Measurements from ENCODE around the gene AKAP1.

Gene AKAP1

DNA sequence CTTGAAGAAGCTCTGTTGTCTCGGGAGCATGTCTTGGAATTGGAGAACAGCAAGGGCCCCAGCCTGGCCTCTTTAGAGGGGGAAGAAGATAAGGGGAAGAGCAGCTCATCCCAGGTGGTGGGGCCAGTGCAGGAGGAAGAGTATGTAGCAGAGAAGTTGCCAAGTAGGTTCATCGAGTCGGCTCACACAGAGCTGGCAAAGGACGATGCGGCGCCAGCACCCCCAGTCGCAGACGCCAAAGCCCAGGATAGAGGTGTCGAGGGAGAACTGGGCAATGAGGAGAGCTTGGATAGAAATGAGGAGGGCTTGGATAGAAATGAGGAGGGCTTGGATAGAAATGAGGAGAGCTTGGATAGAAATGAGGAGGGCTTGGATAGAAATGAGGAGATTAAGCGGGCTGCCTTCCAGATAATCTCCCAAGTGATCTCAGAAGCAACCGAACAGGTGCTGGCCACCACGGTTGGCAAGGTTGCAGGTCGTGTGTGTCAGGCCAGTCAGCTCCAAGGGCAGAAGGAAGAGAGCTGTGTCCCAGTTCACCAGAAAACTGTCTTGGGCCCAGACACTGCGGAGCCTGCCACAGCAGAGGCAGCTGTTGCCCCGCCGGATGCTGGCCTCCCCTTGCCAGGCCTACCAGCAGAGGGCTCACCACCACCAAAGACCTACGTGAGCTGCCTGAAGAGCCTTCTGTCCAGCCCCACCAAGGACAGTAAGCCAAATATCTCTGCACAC, 21.2 kb downstream of the AKAP1 start:
- peak; percentile 13 for DNase-seq (ENCODE audit: low read depth)

DNA sequence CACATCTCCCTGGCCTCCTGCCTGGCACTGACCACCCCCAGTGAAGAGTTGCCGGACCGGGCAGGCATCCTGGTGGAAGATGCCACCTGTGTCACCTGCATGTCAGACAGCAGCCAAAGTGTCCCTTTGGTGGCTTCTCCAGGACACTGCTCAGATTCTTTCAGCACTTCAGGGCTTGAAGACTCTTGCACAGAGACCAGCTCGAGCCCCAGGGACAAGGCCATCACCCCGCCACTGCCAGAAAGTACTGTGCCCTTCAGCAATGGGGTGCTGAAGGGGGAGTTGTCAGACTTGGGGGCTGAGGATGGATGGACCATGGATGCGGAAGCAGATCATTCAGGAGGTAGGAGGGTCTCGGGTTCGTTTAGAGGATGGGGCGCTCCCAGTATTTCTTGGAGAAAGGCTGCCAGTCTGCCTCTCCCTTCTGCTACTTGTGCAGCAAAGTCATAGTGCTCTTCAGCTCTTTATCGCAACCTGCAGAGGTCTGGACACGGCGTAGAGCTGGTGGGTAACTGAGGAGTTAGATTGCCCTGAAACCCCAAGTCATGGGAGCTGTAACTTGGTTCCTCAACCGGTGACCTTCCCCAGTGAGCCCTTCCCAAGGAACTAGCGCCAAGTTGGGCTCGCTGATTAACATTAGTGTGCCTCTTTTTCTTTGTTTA, 21.9 kb downstream of the AKAP1 start:
- DNase-seq (ENCODE audit: low read depth) = no peak

DNA sequence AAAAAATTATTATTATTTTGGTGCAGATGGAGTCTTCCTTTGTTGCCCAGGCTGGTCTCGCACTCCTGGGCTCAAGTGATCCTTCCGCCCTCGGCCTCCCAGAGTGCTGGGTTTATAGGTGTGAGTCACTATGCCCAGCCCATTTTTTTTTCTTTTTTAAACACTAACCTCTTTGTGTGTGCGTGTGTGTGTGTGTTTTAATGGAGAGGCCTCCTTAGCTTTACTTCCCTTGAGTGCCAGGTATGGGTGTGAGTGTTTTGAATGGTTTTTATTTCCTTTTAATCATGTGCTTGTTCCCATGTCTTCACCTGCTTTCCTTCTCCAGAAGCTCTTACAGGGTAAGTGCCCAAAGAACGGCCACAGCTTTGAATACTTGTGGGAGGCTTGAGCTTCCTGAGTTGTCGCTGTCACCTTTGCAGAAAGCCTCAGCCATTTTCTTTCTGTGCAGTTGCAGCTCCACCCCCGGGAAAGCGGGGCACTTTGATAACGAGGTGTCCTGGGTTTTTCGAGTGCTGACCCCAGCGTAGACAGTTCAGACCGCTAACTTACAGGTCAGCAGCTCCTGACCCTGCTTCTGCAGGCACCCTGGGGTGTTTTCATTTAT, 22.6 kb downstream of the AKAP1 start:
- DNase-seq (ENCODE audit: low read depth) = peak; percentile 30

DNA sequence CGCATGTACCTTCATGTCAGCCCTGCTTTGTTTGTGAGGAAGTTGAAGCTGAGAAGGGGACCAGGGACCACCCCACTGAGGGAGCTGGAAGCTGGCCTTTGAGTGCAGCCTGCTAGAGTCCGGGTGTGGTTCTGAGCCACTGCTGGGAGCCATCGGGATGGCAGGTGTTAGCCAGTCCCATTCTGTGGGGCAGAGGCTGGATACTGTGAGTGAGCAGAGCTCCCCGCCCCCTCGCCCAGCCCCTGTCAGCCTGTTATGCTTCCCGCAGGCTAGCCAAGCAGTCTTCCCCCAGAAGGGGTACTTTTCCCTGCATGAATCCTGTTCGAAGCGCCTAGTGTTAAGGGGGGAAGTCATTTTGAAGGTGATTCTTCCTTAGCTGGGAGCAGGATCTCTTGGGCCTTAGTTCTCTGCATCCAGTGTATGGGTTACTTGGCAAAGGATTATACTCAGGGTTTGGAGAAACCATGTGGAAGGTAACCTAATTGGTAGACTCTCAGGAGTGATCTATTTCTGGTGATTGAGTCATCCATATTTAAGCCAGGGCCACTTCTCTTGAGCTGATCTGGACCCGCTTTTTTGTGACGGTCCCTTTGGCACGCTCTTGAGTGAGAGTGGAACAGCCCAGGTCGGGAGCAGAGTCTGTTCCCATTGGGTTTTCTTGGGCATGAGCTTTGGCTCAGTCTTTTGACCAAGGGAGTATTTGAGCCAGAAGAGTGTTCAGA, 23.8 kb downstream of the AKAP1 start:
- DNase-seq (ENCODE audit: low read depth) = no peak

DNA sequence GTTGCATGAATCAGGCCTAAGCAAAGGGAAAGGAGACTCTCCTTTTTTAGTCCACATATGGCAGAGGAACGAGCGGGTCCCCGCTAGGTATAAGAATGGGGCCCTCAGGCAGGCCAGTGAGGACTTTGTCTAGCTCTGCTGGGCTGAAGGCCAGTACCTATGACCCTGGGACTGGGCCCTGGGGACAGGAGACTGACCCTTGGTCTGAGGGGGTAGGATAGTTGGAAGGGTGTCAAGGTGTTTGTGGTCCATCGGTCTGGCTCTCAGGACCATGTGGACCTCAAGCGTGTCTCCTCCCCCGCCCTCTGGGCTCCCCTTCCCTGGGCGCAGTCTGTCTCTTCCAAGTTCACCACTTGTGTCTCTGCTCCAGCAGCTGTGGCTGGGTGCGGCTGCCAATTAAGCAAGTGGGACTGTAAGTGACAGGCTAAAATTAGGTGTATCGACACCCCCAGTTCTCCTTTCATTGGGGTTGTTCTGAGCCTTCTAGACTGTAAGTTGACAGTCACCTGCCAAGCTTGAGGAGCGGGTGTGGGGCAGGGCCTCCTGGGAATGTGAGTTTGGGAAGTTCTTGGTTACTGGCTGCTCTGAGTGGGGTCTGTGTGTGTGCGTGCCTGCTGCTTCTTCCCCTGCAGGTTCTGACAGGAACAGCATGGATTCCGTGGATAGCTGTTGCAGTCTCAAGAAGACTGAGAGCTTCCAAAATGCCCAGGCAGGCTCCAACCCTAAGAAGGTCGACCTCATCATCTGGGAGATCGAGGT, 24.5 kb downstream of the AKAP1 start:
- DNase-seq (ENCODE audit: low read depth) = peak; percentile 18

DNA sequence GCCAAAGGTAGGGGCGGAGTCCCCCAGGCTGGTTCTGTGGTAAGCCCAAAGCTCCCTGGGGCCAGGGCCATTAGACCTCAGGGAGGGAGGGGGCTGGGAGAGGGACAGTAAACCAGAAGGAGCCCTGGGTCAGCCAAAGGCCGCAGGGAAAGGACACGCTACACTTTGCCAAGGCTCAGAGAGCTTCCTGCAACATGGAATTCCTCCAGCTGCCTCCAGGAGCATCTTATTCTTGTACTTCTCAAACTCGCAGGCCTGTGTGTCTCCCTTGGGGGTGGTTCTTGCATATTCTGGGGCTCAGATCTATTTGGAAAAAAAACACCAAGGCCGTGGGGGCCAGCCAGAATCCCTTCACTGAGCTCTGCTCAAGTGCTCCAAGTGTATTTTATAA, 25.1 kb downstream of the AKAP1 start:
- no peak for DNase-seq (ENCODE audit: low read depth)

DNA sequence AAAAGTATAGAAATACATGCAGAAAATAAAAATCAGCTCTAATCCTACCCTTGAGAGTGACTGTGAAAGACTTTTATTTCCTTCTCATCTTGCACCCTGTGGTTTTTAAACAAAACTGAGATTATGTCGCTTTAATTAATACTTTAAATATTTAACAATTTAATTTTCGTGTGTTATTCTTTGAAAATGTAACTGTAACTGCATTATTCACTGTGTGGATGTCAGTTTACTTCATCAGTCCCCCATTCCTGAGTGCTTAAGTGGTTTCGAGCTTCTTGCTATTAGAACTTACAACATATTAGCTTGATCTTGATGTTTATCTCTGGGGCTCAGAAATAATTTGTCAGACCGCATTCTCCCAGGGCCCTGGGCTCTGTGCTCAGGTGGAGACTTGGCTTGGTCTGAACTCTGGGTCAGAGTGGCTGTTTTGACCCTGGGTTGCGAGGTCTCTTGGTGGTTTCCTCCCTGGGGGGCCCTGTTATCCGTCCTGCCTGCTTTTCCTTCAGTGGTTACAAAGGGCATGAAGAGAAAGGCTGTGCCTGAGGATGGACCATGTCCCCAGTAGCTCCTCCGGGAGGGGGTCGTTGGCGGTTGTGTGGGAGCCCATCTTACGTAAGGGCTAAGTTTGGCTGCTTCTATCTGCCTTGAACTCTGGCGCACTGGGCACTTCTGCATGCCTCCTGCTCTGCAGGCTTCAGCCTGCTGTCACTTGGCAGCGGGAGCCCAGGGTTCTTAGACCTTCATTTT, 25.7 kb downstream of the AKAP1 start:
- DNase-seq (ENCODE audit: low read depth) = peak; percentile 69

DNA sequence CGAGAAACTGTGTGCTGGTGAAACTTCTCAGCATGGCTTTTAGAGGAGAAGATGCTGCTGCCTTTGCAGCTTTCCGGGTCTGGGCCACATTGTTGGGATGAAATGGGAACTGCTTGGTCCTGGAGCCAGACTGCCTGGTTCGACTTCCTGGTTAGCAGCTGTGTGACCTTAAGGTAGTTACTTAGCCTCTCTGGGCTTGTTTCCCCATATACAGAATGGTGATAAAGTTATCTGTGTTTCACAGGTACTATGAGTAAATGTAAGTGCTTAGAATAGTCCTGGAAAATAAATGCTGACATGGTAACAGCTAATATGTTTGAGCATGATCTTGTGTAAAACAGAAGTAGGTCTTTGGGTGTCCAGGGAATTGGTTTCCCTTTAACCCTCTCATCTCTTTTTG, 26.3 kb downstream of the AKAP1 start:
- DNase-seq (ENCODE audit: low read depth) = no peak

DNA sequence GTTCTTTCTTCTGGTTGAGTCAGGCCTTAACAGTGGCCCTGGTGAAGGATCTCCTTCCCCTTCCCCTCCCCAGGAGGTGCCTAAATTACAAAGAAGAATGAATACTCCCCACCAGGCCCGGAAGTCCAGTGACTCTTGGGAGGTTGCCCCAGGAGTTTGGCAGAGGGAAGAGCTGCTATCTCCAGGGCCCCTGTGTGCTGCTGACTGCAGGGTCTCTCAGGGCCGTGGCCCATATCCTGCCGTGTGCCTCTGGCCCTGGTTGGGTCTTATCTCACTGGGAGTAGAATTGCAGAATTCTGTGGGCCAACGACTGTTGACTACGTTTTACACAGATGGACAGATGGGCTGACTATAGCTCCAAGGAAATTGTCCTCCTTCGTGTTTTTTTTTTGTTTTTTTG, 28.0 kb downstream of the AKAP1 start:
- no peak for DNase-seq (ENCODE audit: low read depth)

DNA sequence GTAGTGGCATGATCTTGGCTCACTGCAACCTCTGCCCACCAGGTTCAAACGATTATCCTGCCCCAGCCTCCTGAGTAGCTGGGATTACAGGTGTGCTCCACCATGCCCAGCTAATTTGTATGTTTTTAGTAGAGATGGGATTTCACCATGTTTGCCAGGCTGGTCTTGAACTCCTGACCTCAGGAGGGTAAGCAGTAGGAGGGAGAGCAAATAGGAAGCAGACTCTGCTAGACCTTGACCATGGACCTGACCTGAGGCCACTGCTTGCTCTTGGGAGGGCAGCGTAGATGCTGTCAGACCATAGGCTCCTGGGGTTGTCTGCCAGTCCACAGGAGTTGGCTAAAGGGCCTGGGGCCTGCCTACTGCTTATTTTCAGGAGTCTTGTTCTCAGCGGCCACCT, 28.6 kb downstream of the AKAP1 start:
- DNase-seq (ENCODE audit: low read depth) = no peak

DNA sequence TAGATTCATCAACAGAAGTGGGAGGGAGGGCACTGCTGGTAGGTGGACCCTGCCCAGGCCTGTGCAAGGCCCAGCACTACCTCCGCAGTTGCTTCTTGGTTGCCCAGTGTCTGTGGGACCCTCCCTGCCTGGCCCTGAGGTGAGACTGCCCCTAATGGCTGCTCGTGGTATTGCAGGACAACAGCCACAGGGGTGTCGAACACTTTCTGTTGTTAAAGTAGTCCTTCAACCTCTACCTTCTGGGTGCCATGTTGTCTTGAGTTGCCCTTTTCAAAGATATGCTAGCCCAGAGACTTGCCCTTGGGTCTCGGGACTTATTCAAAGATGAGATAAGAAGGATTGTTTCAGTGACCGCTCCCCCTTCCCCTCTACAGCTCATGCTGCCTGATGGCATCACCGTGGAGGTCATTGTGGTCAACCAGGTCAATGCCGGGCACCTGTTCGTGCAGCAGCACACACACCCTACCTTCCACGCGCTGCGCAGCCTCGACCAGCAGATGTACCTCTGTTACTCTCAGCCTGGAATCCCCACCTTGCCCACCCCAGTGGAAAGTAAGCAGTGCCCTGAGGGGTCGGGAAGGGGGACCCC, 29.1 kb downstream of the AKAP1 start:
- DNase-seq (ENCODE audit: low read depth) = peak; percentile 14

DNA sequence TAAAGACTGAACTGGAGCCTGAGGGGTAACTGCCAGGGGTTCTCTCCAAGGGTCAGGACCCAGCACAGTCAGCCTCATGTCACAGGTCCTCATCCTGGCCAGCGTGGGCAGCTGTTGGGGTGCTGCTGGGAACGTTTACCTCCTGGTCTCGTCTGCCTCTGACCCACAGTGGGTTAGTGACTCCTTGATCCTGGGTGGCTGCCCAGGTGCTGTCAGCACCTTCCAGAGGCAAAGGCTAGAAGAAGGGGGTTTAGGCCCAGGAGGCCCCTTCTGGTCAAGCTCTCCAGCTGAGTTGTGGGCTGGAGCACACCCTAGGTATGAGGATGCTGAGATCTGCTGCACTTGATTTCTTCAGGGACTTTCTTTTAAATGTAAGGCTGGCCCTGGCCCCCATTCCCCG, 30.3 kb downstream of the AKAP1 start:
- DNase-seq (ENCODE audit: low read depth) = no peak

DNA sequence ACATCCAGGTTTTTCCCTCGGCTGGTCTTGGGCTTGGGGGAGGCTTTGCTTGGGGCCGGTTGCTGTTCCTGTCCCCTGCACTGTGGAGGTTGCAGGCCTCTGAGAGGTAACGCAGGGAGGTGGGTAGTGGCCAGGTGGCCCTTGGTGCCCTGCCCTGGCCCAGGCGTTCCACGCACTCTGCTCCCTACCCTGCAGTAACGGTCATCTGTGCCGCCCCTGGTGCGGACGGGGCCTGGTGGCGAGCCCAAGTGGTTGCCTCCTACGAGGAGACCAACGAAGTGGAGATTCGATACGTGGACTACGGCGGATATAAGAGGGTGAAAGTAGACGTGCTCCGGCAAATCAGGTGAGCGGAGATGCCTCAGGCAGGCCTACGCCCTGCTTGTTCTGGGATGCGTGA, 30.9 kb downstream of the AKAP1 start:
- DNase-seq (ENCODE audit: low read depth) = no peak

DNA sequence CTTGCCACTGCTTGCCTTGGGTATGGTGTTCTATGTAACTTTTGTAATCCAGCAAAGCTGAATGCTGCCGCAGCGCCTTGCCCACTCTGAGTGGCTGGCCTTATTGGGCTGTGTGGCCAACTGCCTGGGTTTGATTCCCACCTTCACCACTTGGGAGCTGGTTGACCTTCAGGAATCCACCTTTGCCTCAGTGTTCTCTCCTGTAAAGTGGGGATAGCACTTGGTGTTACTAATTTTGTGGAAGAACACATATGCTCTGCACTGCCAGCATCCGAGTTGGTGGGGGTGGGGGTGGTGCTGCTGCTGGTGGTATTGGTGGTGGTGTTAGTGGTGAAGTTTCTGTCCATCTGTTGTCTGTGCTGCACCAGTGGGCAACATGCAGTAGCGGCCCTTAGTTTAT, 32.8 kb downstream of the AKAP1 start:
- DNase-seq (ENCODE audit: low read depth) = no peak

DNA sequence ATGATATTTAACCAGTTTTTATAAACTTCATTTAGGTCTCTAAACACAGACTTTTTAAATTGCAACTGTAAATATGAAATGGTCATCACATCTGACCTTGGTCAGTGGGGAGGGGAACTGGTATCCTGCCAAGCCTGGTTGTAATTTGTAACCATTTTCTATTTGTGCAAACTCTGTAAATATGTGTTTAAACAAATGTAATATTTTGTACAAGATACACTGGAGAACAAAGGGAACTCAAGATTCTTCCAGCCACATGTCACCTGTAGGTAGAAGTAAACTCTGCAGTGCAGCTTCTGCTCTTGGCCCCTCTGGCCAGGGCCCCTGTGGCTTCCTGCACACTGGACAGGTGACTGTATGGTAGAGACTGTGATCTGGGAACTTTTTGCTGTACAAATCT, 35.8 kb downstream of the AKAP1 start:
- no peak for DNase-seq (ENCODE audit: low read depth)

DNA sequence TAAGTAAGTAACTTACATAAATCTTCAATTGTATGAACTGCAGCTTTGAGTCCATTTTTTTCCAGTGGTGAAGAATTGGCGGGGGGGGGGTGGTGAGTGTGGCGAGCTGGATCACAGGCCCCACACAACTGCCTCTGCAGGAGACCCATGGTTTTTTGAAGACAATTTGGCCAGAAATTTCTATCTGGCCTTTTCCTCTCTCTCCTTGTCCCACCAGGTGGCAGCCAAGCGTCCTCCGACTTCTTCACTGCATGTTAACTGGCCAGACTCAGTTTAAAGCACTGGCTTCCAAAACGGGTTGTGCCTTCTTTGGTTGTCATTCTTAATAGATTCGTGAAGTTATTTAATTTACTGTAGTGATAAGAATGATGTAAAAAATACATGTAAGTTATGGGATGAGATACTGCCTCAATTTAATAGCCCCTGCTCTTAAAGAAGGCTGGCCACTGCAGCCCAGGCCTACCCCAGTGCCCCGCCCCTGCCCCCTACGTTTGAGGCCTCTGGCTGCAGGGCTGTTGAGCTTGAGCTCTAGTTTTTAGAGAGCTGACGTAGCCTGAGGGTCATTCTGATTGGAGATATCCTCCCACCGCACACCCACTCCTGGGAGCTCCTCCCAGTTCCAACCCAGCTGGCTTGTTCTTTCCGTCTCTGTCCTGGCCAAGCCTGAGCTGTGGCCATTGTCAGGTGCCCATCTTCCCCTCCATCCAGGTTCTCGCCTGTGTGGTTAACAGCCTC, 36.4 kb downstream of the AKAP1 start:
- DNase-seq (ENCODE audit: low read depth) = peak; percentile 50

DNA sequence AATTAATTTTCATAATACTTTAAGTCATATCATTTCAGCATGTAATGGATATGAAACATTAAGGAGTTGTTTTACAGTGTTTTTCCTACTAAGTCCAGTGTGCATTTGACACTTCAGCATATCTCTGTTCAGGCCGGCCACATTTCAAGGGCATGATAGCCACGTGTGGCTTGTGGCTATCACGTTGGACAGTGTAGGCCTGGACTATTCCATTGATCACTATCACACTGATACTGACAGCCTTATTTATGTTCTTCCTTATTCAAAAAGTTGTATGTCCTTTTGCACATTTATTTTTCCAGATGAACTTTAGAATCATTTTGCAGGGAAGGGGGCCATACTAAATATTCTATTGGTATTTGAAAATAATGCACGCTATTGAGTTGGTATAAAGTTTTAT, 39.0 kb downstream of the AKAP1 start:
- DNase-seq (ENCODE audit: low read depth) = no peak

DNA sequence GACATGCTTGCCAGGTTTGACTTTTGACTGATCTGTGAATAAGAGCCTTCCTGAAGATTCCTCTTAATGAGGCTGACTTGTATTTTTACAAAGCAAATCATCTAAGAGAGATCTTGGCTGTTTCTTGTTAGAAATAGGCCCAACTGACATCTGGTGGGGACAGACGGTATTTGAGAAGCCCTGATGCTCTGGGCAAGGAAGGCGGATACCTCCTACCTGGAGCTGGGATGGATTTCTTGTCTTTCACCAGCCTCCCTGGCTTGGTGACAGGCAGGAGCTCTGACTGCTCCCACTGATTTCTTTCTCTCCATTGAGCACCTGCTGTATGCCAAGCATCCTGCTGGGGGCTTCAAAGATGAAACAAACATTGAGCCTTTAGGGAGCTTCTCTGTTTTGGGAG, 40.4 kb downstream of the AKAP1 start:
- DNase-seq (ENCODE audit: low read depth) = no peak

DNA sequence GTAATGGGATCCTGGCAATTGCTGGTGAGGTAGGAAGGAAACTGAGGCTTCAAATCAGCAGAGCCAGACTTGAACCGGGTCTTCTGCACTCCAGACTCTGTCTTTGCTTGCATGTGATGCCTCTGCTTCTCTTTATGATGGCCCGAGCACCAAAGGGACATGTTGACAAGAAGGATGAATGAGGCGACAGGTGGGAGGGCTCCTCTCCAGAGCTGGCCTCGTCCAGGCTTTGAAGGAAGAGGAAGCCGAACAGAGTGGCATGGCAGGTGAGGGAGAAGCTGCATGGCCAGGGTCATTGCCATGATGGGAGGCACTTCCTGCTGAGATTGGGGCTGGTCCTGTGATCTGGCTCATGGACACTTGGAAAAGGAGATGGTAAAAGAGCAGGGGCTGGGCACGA, 40.8 kb downstream of the AKAP1 start:
- no peak for DNase-seq (ENCODE audit: low read depth)

DNA sequence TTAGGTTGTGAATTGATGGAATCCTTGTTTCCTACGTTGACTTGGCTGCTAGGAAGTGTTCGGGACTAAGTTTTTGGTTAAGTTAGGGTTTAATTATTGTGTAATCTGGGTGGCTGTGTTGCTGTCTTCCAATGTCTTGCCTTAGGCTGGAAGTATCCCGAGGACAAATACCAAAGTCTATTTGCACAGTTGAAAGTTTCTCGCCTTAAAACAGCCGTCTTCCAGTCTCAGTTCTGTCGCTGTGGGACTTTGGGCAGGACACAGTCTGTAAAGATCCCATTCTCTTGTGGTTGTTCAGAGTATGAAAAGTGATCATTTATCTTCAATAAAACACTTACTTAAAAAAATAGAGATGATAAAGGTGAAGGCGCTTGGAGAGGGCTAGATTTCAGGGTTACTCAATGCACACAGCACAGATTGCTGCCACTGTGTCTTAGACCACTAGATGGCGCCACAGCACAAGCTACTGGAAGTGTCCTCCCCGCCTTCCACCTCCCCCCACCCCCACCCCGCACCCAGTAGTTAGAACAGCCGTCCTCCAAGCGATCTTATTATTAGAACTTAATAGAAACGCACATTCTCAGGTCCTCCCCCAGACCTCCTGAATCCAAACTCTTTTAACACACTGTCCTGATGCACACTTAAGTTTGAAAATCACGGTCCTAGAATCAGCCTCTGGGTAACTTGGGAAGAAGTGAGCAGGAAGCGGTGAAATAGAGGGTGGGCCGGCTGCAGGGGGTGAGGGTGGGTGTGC, 45.8 kb downstream of the AKAP1 start:
- DNase-seq (ENCODE audit: low read depth) = peak; percentile 69
